ENCODE data around the gene C14orf39.

- TF ChIP-seq POLR2A (IDR thresholded peaks at IDR 0.05) = no peak
- TF ChIP-seq CTCF (IDR thresholded peaks at IDR 0.05) = no peak
Measured at GRCh38 chr14:60509438-60510253, 23.8 kb upstream of the C14orf39 start.
